Measurements from ENCODE around the gene TNNI3.

Gene TNNI3

GRCh38 chr19:55106591-55106990 lies 50.9 kb downstream of the TNNI3 start:
- TF ChIP-seq CTCF (IDR thresholded peaks at IDR 0.05; ENCODE audit: control insufficient read depth, insufficient read depth, low read depth, low read length, missing control alignments) = no peak
- no peak overlapping the region for H3K4me3 ChIP-seq (ENCODE audit: control insufficient read depth, low read depth, low read length)
- DNase-seq (ENCODE audit: low read depth) = no peak

GRCh38 chr19:55105237-55105636 lies 52.3 kb downstream of the TNNI3 start:
- TF ChIP-seq CTCF (IDR thresholded peaks at IDR 0.05; ENCODE audit: control insufficient read depth, insufficient read depth, low read depth, low read length, missing control alignments) = no peak
- DNase-seq (ENCODE audit: low read depth) = no peak
- H3K4me3 ChIP-seq (ENCODE audit: control insufficient read depth, low read depth, low read length) = no peak overlapping the region

- no peak for DNase-seq (ENCODE audit: low read depth)
- no peak overlapping the region for H3K4me3 ChIP-seq (ENCODE audit: control insufficient read depth, low read depth, low read length)
- no peak for TF ChIP-seq CTCF (IDR thresholded peaks at IDR 0.05; ENCODE audit: control insufficient read depth, insufficient read depth, low read depth, low read length, missing control alignments)
Observed at GRCh38 chr19:55103190-55103589, 54.3 kb downstream of the TNNI3 start.
